Measurements from ENCODE around the gene FGD3.

- TF ChIP-seq CTCF (IDR thresholded peaks at IDR 0.05) (no peak), POLR2A (IDR thresholded peaks at IDR 0.05; ENCODE audit: low read length) (no peak), RAD21 (conservative IDR thresholded peaks at IDR 0.05 in 1 of 2, IDR thresholded peaks at IDR 0.05 in 1 of 2) (no peak), RARB (CRISPR knock-in tag; IDR thresholded peaks at IDR 0.05) (no peak), JUN (IDR thresholded peaks at IDR 0.05) (no peak)
Measured at GRCh38 chr9:92920437-92920836, 26.9 kb upstream of the FGD3 start.

All from A549 (cell line).